ENCODE data around the gene RUNX1. TPM values are rescaled to one million over a fixed set of nuclear protein-coding genes. Genes with fewer than 3 reads are reported as not detected.

The RUNX1 gene
- total RNA-seq, 1 donor from 2014 or later: 0.41 TPM

- DNase-seq (ENCODE audit: low spot score in 2 of 2): no peak
Measured at GRCh38 chr21:35038772-35039319, 10.3 kb downstream of the RUNX1 start.

GRCh38 chr21:35037384-35037765 is 11.7 kb downstream of the RUNX1 start:
- no peak for DNase-seq (ENCODE audit: low spot score in 2 of 2)
- FAIRE-seq: no peak

More at GRCh38 chr21:35038772-35039319, 10.3 kb downstream of the RUNX1 start:
- FAIRE-seq: no peak

GRCh38 chr21:35036465-35037383 is 12.4 kb downstream of the RUNX1 start:
- DNase-seq (ENCODE audit: low spot score in 2 of 2): no peak
- FAIRE-seq: no peak

GRCh38 chr21:35035581-35035980 is 13.5 kb downstream of the RUNX1 start:
- FAIRE-seq (no peak), DNase-seq (ENCODE audit: low spot score in 2 of 2) (no peak)

GRCh38 chr21:35035116-35035515 is 14.0 kb downstream of the RUNX1 start:
- no peak for FAIRE-seq
- no peak for DNase-seq (ENCODE audit: low spot score in 2 of 2)

- no peak for FAIRE-seq
- no peak for DNase-seq (ENCODE audit: low spot score in 2 of 2)
Measured at GRCh38 chr21:35034203-35034926, 14.7 kb downstream of the RUNX1 start.

- FAIRE-seq: no peak
- DNase-seq (ENCODE audit: low spot score in 2 of 2): no peak
Measured at GRCh38 chr21:35032474-35033263, 16.4 kb downstream of the RUNX1 start.

GRCh38 chr21:35028451-35028978 is 20.6 kb downstream of the RUNX1 start:
- FAIRE-seq (no peak), DNase-seq (ENCODE audit: low spot score in 2 of 2) (no peak)

GRCh38 chr21:35027563-35028450 is 21.3 kb downstream of the RUNX1 start:
- FAIRE-seq (no peak), DNase-seq (ENCODE audit: low spot score in 2 of 2) (no peak)

GRCh38 chr21:35026617-35027562 is 22.2 kb downstream of the RUNX1 start:
- DNase-seq (ENCODE audit: low spot score in 2 of 2) (no peak), FAIRE-seq (no peak)

- DNase-seq (ENCODE audit: low spot score in 2 of 2) (no peak), FAIRE-seq (no peak)
Measured at GRCh38 chr21:35026153-35026500, 23.0 kb downstream of the RUNX1 start.

GRCh38 chr21:35025206-35026152 is 23.6 kb downstream of the RUNX1 start:
- no peak for DNase-seq (ENCODE audit: low spot score in 2 of 2)
- FAIRE-seq: no peak

- DNase-seq (ENCODE audit: low spot score in 2 of 2) (no peak), FAIRE-seq (no peak)
Measured at GRCh38 chr21:35024513-35024912, 24.6 kb downstream of the RUNX1 start.

GRCh38 chr21:35024071-35024420 is 25.1 kb downstream of the RUNX1 start:
- no peak for FAIRE-seq

GRCh38 chr21:35023396-35024070 is 25.6 kb downstream of the RUNX1 start:
- no peak for DNase-seq (ENCODE audit: low spot score in 2 of 2)
- FAIRE-seq: peak; percentile 3

More at GRCh38 chr21:35024071-35024420, 25.1 kb downstream of the RUNX1 start:
- DNase-seq (ENCODE audit: low spot score in 2 of 2): no peak

- FAIRE-seq (no peak), DNase-seq (ENCODE audit: low spot score in 2 of 2) (no peak)
Measured at GRCh38 chr21:35021546-35021945, 27.6 kb downstream of the RUNX1 start.

- FAIRE-seq: no peak
Measured at GRCh38 chr21:35020902-35021301, 28.2 kb downstream of the RUNX1 start.

More at GRCh38 chr21:35020902-35021301, 28.2 kb downstream of the RUNX1 start:
- no peak for DNase-seq (ENCODE audit: low spot score in 2 of 2)

All from frontal cortex (tissue), 4 donors.